CD4-positive, alpha-beta memory T cell (primary cell): ENCODE results near the gene CBARP. TPM values are rescaled to one million over a fixed set of nuclear protein-coding genes. Genes with fewer than 3 reads are reported as not detected.
"Not testable (repeated sequence)": the region's sequence is repeated elsewhere in the genome, so short reads cannot be mapped to it uniquely, and the experiment has no call there.

Experiments used
- CTCF ChIA-PET: fragments of 350-600 bp; sonication (Branson Sonifier 250); formaldehyde crosslinking; loops from one replicate; lab custom pipeline; 2021; ENCODE audit warnings: inconsistent platforms; ENCODE audit not compliant: partially characterized antibody; lab: Charles Lee
- POLR2A ChIA-PET: fragments of 350-600 bp; sonication (Branson Sonifier 250); formaldehyde crosslinking; loops from one replicate; lab custom pipeline; 2021; ENCODE audit not compliant: partially characterized antibody; lab: Charles Lee
- DNase-seq, 5 donors: peaks; one replicate each; pipeline versions ENCODE4 v3.0.0 to v3.0.0-alpha.2; 2020 to 2022; ENCODE audit warnings: mixed read lengths in 1 of 5
- H3K27ac ChIP-seq: one replicate; pipeline ENCODE4 v1.7.0; 2013; ENCODE audit warnings: low read depth, low read length
- H3K27me3 ChIP-seq: 2 replicates; pipeline ENCODE4 v1.7.0; 2013; ENCODE audit warnings: mild to moderate bottlenecking, low read length, moderate library complexity; ENCODE audit not compliant: insufficient read depth
- H3K36me3 ChIP-seq: 2 replicates; pipeline ENCODE4 v1.7.0; 2013; ENCODE audit warnings: mild to moderate bottlenecking, low read length, moderate library complexity; ENCODE audit not compliant: insufficient read depth
- H3K4me1 ChIP-seq: 2 replicates; pipeline ENCODE4 v1.7.0; 2013; ENCODE audit warnings: mild to moderate bottlenecking, low read length, moderate library complexity; ENCODE audit not compliant: insufficient read depth
- H3K4me3 ChIP-seq, 2 donors: one replicate each; pipeline ENCODE4 v1.7.0; 2013; ENCODE audit warnings: low read length in 2 of 2, mild to moderate bottlenecking in 1 of 2
- H3K9me3 ChIP-seq, 2 donors: one replicate each; pipeline ENCODE4 v1.7.0; 2013; ENCODE audit warnings: low read length in 2 of 2, control low read depth in 1 of 2; ENCODE audit not compliant: control insufficient read depth in 1 of 2
- H3K27ac Mint-ChIP-seq, 7 donors: one replicate each; pipeline ENCODE4 v1.8.0; 2020 to 2021; ENCODE audit warnings: mixed read lengths in 7 of 7, mild to moderate bottlenecking in 6 of 7, inconsistent platforms in 3 of 7, moderate library complexity in 3 of 7
- H3K27me3 Mint-ChIP-seq, 2 donors: one replicate each; pipeline ENCODE4 v1.8.0; 2020 to 2021; ENCODE audit warnings: mixed read lengths in 2 of 2
- H3K36me3 Mint-ChIP-seq, 2 donors: one replicate each; pipeline ENCODE4 v1.8.0; 2020 to 2021; ENCODE audit warnings: mixed read lengths in 2 of 2, inconsistent platforms in 1 of 2, mild to moderate bottlenecking in 1 of 2
- H3K4me1 Mint-ChIP-seq, 4 donors: one replicate each; pipeline ENCODE4 v1.8.0; 2020 to 2021; ENCODE audit warnings: mixed read lengths in 4 of 4, mild to moderate bottlenecking in 1 of 4
- H3K4me3 Mint-ChIP-seq, 8 donors: one replicate each; pipeline ENCODE4 v1.8.0; 2020 to 2021; ENCODE audit warnings: mixed read lengths in 8 of 8, mild to moderate bottlenecking in 7 of 8, moderate library complexity in 6 of 8, inconsistent platforms in 3 of 8
- H3K9me3 Mint-ChIP-seq, 8 donors: one replicate each; pipeline ENCODE4 v1.8.0; 2020 to 2021; ENCODE audit warnings: mixed read lengths in 8 of 8, mild to moderate bottlenecking in 5 of 8, inconsistent platforms in 3 of 8, moderate library complexity in 1 of 8
- intact Hi-C: fragments of 100-400 bp; cut with micrococcal nuclease; formaldehyde crosslinking; loops from one replicate; pipeline ENCODE4 v1.15.1; 2023
- polyA plus RNA-seq, 2 donors: library from polyadenylated mRNA; unstranded; fragments of 300-500 nt; fragmentation: Illumina TruSeq; gene quantifications; one replicate each; pipeline ENCODE4 v1.2.3, GENCODE V29; 2021
- total RNA-seq, 2 experiments: library from RNA; stranded (reverse); gene quantifications; one replicate each; pipeline ENCODE4 v1.2.3, GENCODE V29; 2021

Gene CBARP
- total and polyA plus RNA-seq, 4 experiments from 2014 or later = not detected

DNA sequence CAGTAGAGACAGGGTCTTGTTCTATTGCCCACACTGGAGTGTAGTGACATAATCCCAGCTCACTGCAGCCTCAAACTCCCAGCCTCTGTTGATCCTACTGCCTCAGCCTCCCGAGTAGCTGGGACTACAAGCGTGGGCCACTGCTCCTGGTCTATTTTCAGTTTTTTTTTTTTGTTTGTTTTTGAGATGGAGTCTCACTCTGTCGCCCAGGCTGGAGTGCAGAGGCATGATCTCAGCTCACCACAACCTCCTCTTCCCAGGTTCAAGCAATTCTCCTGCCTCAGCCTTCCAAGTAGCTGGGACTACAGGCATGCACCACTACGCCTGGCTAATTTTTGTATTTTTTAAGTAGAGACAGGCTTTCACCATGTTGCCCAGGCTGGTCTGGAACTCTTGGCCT lies 37.2 kb downstream of the CBARP start:
- H3K4me1 ChIP-seq = peaks cover 27% of the 10 kb centered on the region
- H3K27ac ChIP-seq, H3K27me3 Mint-ChIP-seq, H3K36me3 Mint-ChIP-seq, H3K27me3 ChIP-seq, H3K9me3 ChIP-seq, H3K36me3 ChIP-seq, DNase-seq, H3K9me3 Mint-ChIP-seq, intact Hi-C loops, H3K4me3 Mint-ChIP-seq, H3K4me3 ChIP-seq: not testable (repeated sequence)
- peak overlapping the region in 1 of 7 donors; percentile 27 for H3K27ac Mint-ChIP-seq
- ChIA-PET CTCF (interaction anchor here (1.0 to 1.9 kb wide), 3 partner anchors 44 to 219 kb away, joined by 3 to 4 read pairs (median 4); no protein-coding TSS in a partner anchor), POLR2A (interaction anchor here (1.0 to 1.7 kb wide), 2 partner anchors 69 to 112 kb away, joined by 4 to 5 read pairs; partner anchors contain the start of gene CIRBP)
- peaks cover 7 to 23% (median 16%) of the 10 kb centered on the region in 4 donors for H3K4me1 Mint-ChIP-seq

DNA sequence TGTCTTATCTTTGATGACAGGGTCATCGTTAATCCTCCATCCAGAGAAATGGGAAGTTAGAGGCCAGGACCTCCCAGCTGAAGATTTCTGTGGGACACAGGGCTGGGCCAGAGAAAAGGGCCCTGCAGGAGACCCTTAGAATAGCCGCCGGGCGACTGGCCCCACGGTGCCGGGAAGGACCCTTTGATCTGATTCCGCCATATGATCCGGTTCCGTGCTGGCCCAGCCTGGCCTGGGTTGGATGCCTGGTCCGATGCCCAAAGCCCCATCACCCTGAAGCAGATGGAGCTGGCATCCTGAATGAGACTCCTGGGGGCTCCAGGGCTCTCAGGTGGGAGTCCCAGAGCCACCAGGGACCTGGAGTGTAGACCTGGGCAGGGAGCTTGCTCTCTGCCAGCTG lies 38.3 kb downstream of the CBARP start:
- POLR2A ChIA-PET = interaction anchor here (0.8 to 1.7 kb wide), 4 partner anchors 39 to 133 kb away, joined by 3 to 5 read pairs (median 3); partner anchors contain the start of genes ARHGAP45 and CIRBP
- H3K9me3 Mint-ChIP-seq = no peaks in the 10 kb centered on the region
- H3K4me1 ChIP-seq = peaks cover 20% of the 10 kb centered on the region
- intact Hi-C loops = no loop called here
- H3K27ac ChIP-seq = no peak overlapping the region
- no peak overlapping the region for H3K4me3 Mint-ChIP-seq
- peak overlapping the region in 1 of 7 donors; percentile 46 for H3K27ac Mint-ChIP-seq
- no peaks in the 10 kb centered on the region for H3K9me3 ChIP-seq
- no peak overlapping the region for H3K4me3 ChIP-seq
- no peaks in the 10 kb centered on the region for H3K36me3 ChIP-seq
- H3K27me3 ChIP-seq = no peaks in the 10 kb centered on the region
- peaks cover 7 to 17% (median 14%) of the 10 kb centered on the region in 4 donors for H3K4me1 Mint-ChIP-seq
- DNase-seq = peak in 1 of 5 donors; percentile 9
- no peaks in the 10 kb centered on the region for H3K36me3 Mint-ChIP-seq
- no peaks in the 10 kb centered on the region for H3K27me3 Mint-ChIP-seq
- CTCF ChIA-PET = interaction anchor here (1.1 to 1.9 kb wide), 3 partner anchors 86 to 218 kb away, joined by 3 to 4 read pairs (median 4); no protein-coding TSS in a partner anchor

DNA sequence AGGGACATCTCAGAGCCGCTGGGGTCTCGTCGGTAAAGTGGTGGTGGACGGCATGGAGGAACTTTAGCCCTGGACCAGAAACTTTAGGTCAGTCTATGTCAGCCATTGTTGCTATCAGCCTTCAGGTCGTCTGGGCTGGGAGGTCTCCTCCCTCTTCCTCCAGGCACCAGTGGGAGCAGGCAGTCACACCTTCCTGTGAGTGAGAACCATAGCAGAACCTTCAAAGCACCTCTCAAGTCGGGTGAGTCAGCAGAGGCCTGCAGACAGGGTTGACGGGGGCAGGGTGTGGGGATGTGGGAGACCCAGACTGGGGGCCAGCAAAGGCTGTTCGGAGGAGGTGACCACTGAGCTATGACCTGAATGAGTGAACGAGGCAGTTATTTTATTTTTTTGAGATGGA lies 48.4 kb downstream of the CBARP start:
- no peaks in the 10 kb centered on the region for H3K36me3 ChIP-seq
- POLR2A ChIA-PET = interaction anchor here (0.9 kb wide), 1 partner anchor 80 kb away, joined by 3 read pairs; the partner anchor contains the start of gene CIRBP
- H3K9me3 Mint-ChIP-seq = no peaks in the 10 kb centered on the region
- H3K27me3 Mint-ChIP-seq = no peaks in the 10 kb centered on the region
- no peak overlapping the region for H3K27ac ChIP-seq
- peaks cover 39% of the 10 kb centered on the region for H3K4me1 ChIP-seq
- no peaks in the 10 kb centered on the region for H3K9me3 ChIP-seq
- H3K4me1 Mint-ChIP-seq = peaks cover 13 to 30% (median 18%) of the 10 kb centered on the region in 4 donors
- peak in 2 of 5 donors; percentile 36 to 68 for DNase-seq
- H3K4me3 ChIP-seq = no peak overlapping the region
- CTCF ChIA-PET = interaction anchor here (1.3 kb wide), 1 partner anchor 76 kb away, joined by 3 read pairs; no protein-coding TSS in a partner anchor
- H3K4me3 Mint-ChIP-seq = peak overlapping the region in 6 of 8 donors; percentile 39 to 73 (median 50)
- no peaks in the 10 kb centered on the region for H3K27me3 ChIP-seq
- intact Hi-C loops = loop anchor here (1.0 kb wide), 1 partner anchor 132 kb away; no protein-coding TSS in a partner anchor
- H3K36me3 Mint-ChIP-seq = no peaks in the 10 kb centered on the region
- H3K27ac Mint-ChIP-seq = peak overlapping the region in 6 of 7 donors; percentile 30 to 92 (median 79)

DNA sequence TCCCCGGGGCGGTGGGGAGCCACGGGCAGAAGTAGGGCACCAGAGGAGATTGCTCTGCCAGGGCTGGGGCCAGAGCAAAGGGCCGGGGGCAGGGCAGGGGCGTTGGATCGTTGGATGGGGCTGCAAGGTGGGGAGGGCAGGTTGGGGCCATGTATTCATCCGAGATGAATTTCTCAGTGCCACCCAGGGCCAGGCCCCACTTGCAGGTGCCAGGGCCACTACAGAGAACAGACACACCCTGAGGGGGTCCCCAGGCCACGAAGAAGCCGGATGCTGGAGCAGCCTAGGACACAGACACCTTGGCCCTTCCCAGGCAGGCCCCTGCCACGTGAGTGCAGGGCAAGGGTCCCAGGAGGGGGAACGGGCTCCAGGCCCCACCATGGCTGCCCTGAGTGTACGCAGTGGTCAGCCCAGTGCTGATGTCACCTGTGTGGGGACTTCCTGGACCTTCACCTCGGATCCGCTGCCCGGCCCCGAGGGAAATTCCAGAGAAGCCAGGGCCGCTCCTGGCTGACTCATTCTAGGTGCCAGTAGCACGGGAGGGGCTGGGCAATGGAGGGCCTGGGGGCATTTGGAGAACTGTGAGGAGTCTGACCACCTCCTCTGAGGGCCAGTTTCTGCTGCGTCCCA lies 54.1 kb downstream of the CBARP start:
- H3K4me1 Mint-ChIP-seq = peaks cover 6 to 12% (median 7%) of the 10 kb centered on the region in 4 donors
- ChIA-PET CTCF (no interaction called here), POLR2A (no interaction called here)
- no peak overlapping the region for H3K27ac Mint-ChIP-seq
- intact Hi-C loops = no loop called here
- Histone ChIP-seq H3K4me3 (no peak overlapping the region), H3K36me3 (no peaks in the 10 kb centered on the region), H3K4me1 (peaks cover 12% of the 10 kb centered on the region), H3K27ac (no peak overlapping the region), H3K9me3 (no peaks in the 10 kb centered on the region), H3K27me3 (no peaks in the 10 kb centered on the region)
- no peaks in the 10 kb centered on the region for H3K27me3 Mint-ChIP-seq
- no peaks in the 10 kb centered on the region for H3K36me3 Mint-ChIP-seq
- DNase-seq = peak in 1 of 5 donors; percentile 17
- H3K9me3 Mint-ChIP-seq = no peaks in the 10 kb centered on the region
- no peak overlapping the region for H3K4me3 Mint-ChIP-seq

DNA sequence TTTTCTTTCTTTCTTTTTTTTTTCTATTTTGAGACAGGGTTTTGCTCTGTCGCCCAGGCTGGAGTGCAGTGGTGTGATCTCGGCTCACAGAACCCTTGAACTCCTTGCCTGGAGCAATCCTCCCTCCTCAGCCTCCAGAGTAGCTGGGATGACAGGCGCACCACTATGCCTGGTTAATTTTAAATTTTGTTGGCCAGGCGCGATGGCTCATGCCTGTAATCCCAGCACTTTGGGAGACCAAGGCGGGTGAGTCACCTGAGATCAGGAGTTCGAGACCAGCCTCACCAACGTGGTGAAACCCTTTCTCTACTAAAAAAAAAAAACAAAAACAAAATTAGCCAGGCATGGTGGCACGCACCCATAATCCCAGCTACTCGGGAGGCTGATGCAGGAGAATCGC lies 55.1 kb downstream of the CBARP start:
- CTCF ChIA-PET = no interaction called here
- DNase-seq = no peak
- Histone ChIP-seq H3K27me3 (no peaks in the 10 kb centered on the region), H3K4me1 (peaks cover 10% of the 10 kb centered on the region), H3K9me3 (no peaks in the 10 kb centered on the region), H3K36me3 (no peaks in the 10 kb centered on the region), H3K27ac (no peak overlapping the region), H3K4me3 (no peak overlapping the region)
- Mint-ChIP-seq H3K27ac (no peak overlapping the region), H3K27me3 (no peaks in the 10 kb centered on the region), H3K36me3 (no peaks in the 10 kb centered on the region), H3K9me3 (no peaks in the 10 kb centered on the region), H3K4me1 (peaks cover 6 to 12% (median 7%) of the 10 kb centered on the region in 4 donors), H3K4me3 (no peak overlapping the region)
- POLR2A ChIA-PET = no interaction called here
- intact Hi-C loops = no loop called here

DNA sequence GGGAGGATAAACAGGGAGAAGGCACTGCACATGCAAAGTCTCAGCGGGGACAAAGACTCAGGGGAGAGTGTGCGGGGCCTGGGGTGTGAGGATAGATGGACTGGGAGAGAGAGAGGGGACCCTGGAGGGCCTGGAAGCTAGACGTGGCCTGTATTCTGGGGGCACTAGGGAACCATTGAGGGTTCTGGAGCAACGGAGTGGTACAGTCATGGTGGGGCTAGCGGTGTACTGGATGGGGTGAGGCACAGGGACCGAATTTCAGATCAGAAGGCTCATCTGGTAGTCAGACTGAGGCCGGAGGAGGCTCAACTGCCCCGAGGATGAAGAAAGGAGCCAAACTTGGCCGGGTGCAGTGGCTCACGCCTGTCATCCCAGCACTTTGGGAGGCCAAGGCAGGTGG lies 55.7 kb downstream of the CBARP start:
- H3K36me3 ChIP-seq = no peaks in the 10 kb centered on the region
- H3K27me3 ChIP-seq = no peaks in the 10 kb centered on the region
- H3K27ac ChIP-seq = no peak overlapping the region
- peak in 1 of 5 donors; percentile 19 for DNase-seq
- no peak overlapping the region for H3K4me3 Mint-ChIP-seq
- H3K27me3 Mint-ChIP-seq = no peaks in the 10 kb centered on the region
- H3K9me3 Mint-ChIP-seq = no peaks in the 10 kb centered on the region
- CTCF ChIA-PET = no interaction called here
- peaks cover 6 to 12% (median 6%) of the 10 kb centered on the region in 4 donors for H3K4me1 Mint-ChIP-seq
- intact Hi-C loops = no loop called here
- no peaks in the 10 kb centered on the region for H3K36me3 Mint-ChIP-seq
- no peaks in the 10 kb centered on the region for H3K9me3 ChIP-seq
- POLR2A ChIA-PET = no interaction called here
- H3K27ac Mint-ChIP-seq = no peak overlapping the region
- peaks cover 10% of the 10 kb centered on the region for H3K4me1 ChIP-seq
- no peak overlapping the region for H3K4me3 ChIP-seq

DNA sequence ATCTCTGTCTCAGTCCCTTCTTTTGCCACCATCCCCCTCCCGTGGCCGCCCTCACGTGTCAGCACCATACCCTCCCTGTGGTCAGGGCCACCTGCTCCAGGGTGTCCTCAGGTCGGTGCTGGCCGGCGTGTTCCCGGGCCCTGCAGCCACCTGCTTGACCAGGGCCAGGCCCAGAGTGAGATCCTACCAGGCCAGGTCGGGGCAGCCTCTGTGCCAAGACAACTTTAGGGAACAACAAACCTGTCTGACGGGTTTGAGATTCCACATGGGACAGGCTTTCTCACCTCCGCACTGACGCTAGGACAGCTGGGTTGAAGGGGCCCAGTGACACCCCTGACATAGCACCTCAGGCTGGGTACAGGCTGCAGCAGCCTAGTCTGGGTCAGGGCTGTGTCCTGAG lies 56.2 kb downstream of the CBARP start:
- Mint-ChIP-seq H3K4me1 (peaks cover 6 to 12% (median 6%) of the 10 kb centered on the region in 4 donors), H3K4me3 (no peak overlapping the region), H3K27ac (no peak overlapping the region), H3K36me3 (no peaks in the 10 kb centered on the region), H3K9me3 (no peaks in the 10 kb centered on the region), H3K27me3 (no peaks in the 10 kb centered on the region)
- Histone ChIP-seq H3K4me1 (peaks cover 10% of the 10 kb centered on the region), H3K27me3 (no peaks in the 10 kb centered on the region), H3K27ac (no peak overlapping the region), H3K9me3 (no peaks in the 10 kb centered on the region), H3K36me3 (no peaks in the 10 kb centered on the region), H3K4me3 (no peak overlapping the region)
- CTCF ChIA-PET = no interaction called here
- DNase-seq = peak in 1 of 5 donors; percentile 12
- POLR2A ChIA-PET = no interaction called here
- intact Hi-C loops = no loop called here
